Central memory CD8-positive, alpha-beta T cell (primary cell): ENCODE results near the gene LRRC8D.
A peak's percentile ranks its signal among the peaks of the same experiment; 100 is the strongest.

Experiments used
- ATAC-seq: fragments of 150-1000 bp; cut with Tn5 transposase; replicated peaks from 2 replicates; pipeline ENCODE4 v1.10.0; 2022; ENCODE audit warnings: mild to moderate bottlenecking, moderate FRiP score, moderate number of reproducible peaks; ENCODE audit not compliant: poor library complexity, severe bottlenecking; ENCODE audit errors: extremely low read depth
- DNase-seq, 2 donors: peaks; one replicate each; pipeline ENCODE4 v3.0.0; 2021; ENCODE audit warnings: low spot score in 2 of 2
- H3K27ac Mint-ChIP-seq: one replicate; pipeline ENCODE4 v1.8.0; 2022; ENCODE audit warnings: low read depth, mild to moderate bottlenecking, moderate library complexity, mixed read lengths
- H3K27me3 Mint-ChIP-seq: one replicate; pipeline ENCODE4 v1.8.0; 2022; ENCODE audit warnings: mixed read lengths
- H3K36me3 Mint-ChIP-seq: one replicate; pipeline ENCODE4 v1.8.0; 2022; ENCODE audit warnings: mild to moderate bottlenecking, moderate library complexity, mixed read lengths; ENCODE audit not compliant: insufficient read depth
- H3K4me1 Mint-ChIP-seq: one replicate; pipeline ENCODE4 v1.8.0; 2022; ENCODE audit warnings: mixed read lengths
- H3K4me3 Mint-ChIP-seq: one replicate; pipeline ENCODE4 v1.8.0; 2022; ENCODE audit warnings: mild to moderate bottlenecking, moderate library complexity, mixed read lengths
- H3K9me3 Mint-ChIP-seq: one replicate; pipeline ENCODE4 v1.8.0; 2022; ENCODE audit warnings: mixed read lengths

The LRRC8D gene

DNA sequence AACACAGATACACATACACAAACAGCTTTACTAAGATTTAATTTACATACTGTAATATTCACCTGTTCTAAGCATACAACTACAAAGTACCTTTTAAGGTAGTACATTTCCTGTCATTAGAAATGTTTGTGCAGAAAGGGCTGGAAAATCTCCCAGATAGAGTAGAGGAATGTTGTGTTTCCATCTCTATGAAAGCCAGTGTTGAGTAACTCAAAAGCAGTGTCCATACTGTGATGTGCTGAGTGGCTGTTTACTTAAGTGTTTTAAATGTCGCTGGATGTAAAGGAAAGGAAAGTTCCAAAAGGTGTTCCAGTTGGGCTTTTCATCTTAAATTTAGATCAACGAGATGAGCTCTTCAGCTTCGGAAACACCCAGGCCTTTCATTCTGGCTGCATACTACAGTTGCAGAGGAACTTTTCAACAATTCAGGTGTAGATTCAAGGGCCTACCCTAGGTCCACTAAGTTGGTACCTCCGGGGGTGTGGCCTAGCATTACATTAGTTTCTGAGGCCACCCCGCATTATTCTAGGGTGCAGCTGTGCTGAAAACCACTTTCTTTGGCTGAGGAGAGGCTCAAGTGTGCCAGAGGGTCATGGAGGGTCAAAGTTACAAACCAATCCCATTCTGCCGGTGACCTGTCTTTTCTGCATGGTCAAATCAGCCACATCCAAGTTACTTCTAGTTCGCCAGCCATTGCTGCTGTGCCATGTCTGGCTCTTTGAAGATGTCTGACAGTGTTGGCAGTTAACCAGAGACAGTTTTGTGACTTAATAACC is 78.1 kb downstream of the LRRC8D start:
- Mint-ChIP-seq H3K27ac (no peak overlapping the region), H3K4me1 (peaks cover 27% of the 10 kb centered on the region), H3K9me3 (no peaks in the 10 kb centered on the region), H3K27me3 (no peaks in the 10 kb centered on the region), H3K36me3 (peaks cover 6% of the 10 kb centered on the region), H3K4me3 (no peak overlapping the region)
- DNase-seq (no peak), ATAC-seq (no peak)

DNA sequence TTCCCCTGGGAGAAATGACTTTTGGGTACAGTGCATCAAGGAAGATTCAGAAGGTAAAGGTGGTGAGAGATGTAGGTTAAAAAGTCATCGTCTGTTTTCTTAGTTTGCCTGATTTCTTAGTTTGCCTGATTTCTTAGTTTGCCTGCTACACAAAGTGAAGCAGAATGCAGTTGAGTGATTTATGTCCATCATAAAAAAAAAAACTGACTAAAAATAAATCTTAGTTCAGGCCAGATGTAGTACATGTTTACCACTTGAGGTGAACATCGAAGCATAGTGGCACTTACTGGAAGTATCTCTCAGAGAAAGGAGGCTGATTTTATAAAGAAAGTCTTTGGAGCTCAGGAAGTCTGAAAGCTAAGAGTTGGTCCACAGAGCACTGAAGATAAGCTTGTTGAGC is 79.5 kb downstream of the LRRC8D start:
- H3K36me3 Mint-ChIP-seq = peaks cover 10% of the 10 kb centered on the region
- no peaks in the 10 kb centered on the region for H3K9me3 Mint-ChIP-seq
- peaks cover 27% of the 10 kb centered on the region for H3K4me1 Mint-ChIP-seq
- H3K27me3 Mint-ChIP-seq = no peaks in the 10 kb centered on the region
- no peak overlapping the region for H3K4me3 Mint-ChIP-seq
- H3K27ac Mint-ChIP-seq = peak overlapping the region; percentile 3
- DNase-seq (no peak), ATAC-seq (no peak)

DNA sequence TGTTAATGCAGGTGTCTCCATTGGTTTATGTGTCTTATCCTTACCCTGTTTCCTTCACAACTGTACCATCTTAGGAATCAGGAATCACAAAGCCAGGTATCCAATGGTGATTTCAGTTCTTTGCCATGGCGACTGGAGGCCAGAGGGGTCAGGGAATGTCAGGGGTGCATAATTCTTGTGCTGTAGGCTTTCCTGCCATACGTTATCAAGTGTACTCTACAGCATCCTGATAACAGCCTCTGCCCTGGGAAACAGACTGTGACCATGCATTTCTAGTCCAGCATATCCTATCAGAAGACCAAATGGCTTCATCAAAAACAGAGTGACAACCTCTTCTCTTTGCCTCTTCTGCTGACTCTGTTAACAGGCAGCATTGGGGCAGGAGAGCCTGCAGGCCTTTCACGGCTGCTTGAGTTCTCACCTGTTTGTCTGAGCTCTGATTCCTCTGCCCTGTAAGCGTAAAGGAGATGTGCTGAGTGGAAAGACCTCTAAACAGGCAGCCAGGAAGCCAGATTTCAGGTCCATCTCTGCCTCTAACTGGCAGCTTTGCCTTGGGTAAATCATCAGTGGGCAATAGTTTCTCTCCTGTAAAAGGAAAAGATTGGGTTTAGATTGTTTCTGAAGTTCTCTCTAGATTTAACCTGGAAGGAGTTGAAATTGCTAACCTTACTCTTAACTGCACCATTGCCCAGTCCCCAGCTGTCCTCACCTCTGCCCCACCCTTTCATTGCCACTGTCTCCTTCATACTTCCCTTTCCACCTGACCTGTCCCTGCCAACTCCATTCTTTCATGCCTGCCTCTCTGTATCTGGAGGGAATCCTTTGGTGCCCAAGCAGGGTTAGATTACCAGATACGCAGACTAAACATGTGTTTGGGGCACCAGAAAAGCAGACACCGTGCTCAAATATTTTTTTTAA is 80.2 kb downstream of the LRRC8D start:
- Mint-ChIP-seq H3K27me3 (no peaks in the 10 kb centered on the region), H3K4me3 (no peak overlapping the region), H3K36me3 (peaks cover 10% of the 10 kb centered on the region), H3K27ac (no peak overlapping the region), H3K9me3 (no peaks in the 10 kb centered on the region), H3K4me1 (peaks cover 23% of the 10 kb centered on the region)
- no peak for DNase-seq
- ATAC-seq = no peak

DNA sequence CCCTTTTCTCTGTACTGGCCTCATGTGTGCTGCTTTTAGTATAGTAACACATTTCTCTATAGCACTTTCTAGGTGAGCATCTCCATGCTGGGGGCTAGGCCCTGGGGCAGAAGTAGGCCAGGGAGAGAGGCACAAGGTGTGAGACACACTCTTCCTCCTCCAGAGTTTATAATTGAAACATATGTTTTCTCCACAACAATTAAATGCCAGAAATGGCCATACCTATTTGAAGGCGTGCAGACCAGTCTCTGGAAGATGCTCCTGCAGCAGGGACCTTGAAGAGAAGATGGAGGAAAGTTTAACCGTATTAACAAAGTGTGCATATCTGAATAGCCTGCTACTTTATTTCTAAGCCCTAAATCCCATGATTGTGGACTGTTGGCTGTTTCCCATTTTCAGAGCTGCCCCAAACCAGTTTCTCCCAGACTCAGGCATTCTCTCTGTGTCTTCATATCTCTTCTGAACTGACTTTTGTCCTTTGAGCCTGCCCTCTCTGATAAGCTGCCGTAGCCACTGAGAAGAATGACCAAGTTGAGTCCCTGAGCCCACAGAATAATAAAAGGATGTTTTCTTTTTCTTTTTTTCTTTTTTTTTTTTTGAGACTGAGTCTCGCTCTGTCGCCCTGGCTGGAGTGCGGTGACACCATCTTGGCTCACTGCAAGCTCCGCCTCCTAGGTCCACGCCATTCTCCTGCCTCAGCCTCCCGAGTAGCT is 81.3 kb downstream of the LRRC8D start:
- ATAC-seq (no peak), DNase-seq (no peak)
- H3K27ac Mint-ChIP-seq = no peak overlapping the region
- peaks cover 8% of the 10 kb centered on the region for H3K36me3 Mint-ChIP-seq
- no peaks in the 10 kb centered on the region for H3K27me3 Mint-ChIP-seq
- peaks cover 15% of the 10 kb centered on the region for H3K4me1 Mint-ChIP-seq
- H3K4me3 Mint-ChIP-seq = no peak overlapping the region
- H3K9me3 Mint-ChIP-seq = no peaks in the 10 kb centered on the region

DNA sequence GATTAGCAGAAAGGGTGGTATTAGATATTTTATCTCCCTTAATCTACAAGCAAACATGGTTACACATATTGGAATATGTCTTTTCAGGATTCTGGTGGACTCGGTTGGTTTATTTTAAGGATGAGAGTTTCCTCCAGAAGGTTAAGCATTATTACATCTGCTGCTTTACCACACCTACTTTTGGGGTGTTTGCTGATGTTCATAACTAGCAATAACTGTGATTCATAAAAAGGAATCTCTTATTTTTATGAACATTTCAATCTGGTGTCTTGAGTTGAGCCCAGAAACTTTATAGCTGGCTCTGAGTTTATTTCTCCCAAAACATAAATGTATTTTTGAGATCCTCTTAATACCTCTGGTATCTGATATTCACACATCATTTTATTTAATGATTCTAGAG is 82.7 kb downstream of the LRRC8D start:
- Mint-ChIP-seq H3K27me3 (no peaks in the 10 kb centered on the region), H3K36me3 (peaks cover 8% of the 10 kb centered on the region), H3K4me1 (peaks cover 23% of the 10 kb centered on the region), H3K27ac (peak overlapping the region; percentile 32), H3K4me3 (no peak overlapping the region), H3K9me3 (no peaks in the 10 kb centered on the region)
- ATAC-seq (no peak), DNase-seq (no peak)

DNA sequence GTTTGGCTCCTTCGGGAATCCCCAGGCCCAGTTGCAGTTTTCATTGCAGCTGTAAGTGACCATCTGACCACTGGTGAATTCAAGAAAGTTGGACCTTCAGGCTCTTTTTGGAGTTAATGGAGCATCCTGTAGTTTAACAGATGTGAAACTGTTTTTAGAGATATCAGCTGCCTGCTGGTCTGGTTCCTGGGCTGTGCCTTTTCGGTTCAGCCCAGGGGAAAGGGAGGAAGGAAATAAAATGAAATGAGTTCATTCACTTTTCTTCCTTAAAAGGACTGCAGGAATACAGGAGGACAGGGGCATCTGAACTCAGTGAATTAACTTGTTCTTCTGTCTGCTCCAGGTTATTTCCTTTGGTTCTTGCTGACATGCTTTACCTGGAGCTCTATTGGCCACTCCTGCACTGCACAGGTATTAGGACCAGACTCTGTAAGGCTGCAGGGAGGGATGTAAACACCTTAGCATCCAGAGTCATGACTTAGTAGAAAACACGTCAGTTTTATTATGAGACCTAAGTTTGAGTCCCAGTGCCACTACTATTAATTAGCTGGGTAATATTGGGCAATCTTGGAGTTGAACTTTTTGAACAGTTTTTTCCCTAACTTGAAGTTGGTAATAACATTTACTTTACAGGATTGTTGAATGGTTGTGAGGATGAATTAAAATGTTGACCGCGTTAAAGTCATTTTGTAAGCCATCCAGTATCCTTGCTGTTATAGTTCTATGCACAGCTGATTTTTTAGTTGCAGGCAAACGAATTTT is 83.6 kb downstream of the LRRC8D start:
- no peaks in the 10 kb centered on the region for H3K27me3 Mint-ChIP-seq
- H3K4me1 Mint-ChIP-seq = peaks cover 30% of the 10 kb centered on the region
- no peaks in the 10 kb centered on the region for H3K9me3 Mint-ChIP-seq
- H3K4me3 Mint-ChIP-seq = no peak overlapping the region
- no peak for DNase-seq
- peaks cover 8% of the 10 kb centered on the region for H3K36me3 Mint-ChIP-seq
- H3K27ac Mint-ChIP-seq = no peak overlapping the region
- ATAC-seq = no peak

DNA sequence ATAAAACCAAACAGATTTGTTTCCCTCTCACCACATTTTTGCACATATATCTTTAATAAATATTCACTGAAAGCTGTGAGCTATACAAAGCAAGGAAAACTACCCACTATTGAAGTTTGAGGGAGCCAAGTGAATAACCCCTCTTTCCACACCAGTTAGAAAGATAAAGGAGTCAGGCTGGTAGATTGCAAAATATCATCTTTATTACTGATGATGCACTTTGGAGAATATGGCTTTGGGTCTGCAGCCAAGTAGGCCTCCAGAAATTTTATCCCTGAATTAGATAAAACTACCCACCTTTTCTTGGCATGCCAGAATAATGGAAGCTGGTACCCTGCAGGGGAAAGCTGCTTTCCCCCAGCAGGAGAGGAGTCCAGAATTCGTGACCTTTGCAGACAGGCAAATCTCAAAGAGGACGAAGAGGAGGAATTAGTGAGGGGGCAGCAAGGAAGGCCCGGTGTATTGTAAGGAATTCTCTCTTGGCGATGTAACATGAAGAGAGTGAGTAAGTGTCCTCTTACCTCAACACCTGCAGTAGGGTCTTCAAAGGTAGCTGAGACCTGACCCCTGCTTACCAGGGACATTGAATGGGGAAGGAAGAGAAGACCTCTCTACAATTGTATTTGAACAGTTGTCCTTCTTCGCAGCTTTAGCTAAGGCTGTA is 84.7 kb downstream of the LRRC8D start:
- Mint-ChIP-seq H3K4me3 (no peak overlapping the region), H3K27ac (no peak overlapping the region), H3K4me1 (peaks cover 24% of the 10 kb centered on the region), H3K27me3 (no peaks in the 10 kb centered on the region), H3K36me3 (peaks cover 6% of the 10 kb centered on the region), H3K9me3 (no peaks in the 10 kb centered on the region)
- no peak for DNase-seq
- ATAC-seq = no peak

DNA sequence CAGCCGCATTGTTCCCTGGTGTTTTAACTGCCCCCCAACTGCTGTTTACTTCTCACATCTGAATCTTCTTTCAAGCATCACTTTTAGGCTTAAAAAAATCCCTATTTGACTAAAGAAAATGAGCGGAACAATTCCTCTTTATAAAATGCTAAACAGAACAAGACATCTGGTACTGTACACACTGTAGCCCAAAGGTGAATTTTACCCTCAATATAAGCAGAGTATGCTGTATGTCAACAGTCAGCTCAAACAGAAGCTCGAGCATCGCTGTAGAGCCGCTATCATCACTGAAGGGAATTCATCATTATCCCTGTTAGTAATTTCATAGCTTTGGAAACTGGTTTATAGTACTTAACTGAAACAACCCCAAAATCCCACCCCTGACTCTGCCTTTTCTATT is 85.3 kb downstream of the LRRC8D start:
- H3K9me3 Mint-ChIP-seq = no peaks in the 10 kb centered on the region
- peaks cover 6% of the 10 kb centered on the region for H3K36me3 Mint-ChIP-seq
- DNase-seq (no peak), ATAC-seq (no peak)
- no peaks in the 10 kb centered on the region for H3K27me3 Mint-ChIP-seq
- no peak overlapping the region for H3K27ac Mint-ChIP-seq
- H3K4me3 Mint-ChIP-seq = no peak overlapping the region
- peaks cover 26% of the 10 kb centered on the region for H3K4me1 Mint-ChIP-seq

DNA sequence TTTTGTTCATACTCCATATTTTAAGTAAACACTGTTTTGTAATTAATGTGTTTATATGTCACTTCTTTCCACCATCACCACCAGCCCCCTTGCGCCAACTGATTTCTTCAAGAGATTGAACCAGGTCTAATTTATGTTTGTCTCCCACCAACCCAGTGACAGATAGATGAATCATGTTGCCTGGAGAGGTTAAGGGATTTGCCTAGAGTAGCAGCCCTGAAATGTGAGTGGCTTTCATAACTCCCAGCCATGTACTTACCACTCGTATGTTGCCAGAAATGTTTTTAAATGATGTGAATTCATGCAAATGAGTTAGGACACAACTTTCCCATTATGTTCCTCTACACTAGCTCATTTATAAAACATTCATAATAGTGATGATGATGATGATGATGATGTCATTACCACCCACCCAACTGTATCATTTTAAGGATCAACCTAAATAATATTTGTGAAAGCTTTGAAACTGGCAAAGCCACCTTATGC is 86.9 kb downstream of the LRRC8D start:
- H3K27me3 Mint-ChIP-seq = no peaks in the 10 kb centered on the region
- no peak for DNase-seq
- no peak for ATAC-seq
- H3K9me3 Mint-ChIP-seq = no peaks in the 10 kb centered on the region
- peaks cover 33% of the 10 kb centered on the region for H3K4me1 Mint-ChIP-seq
- no peak overlapping the region for H3K27ac Mint-ChIP-seq
- peaks cover 6% of the 10 kb centered on the region for H3K36me3 Mint-ChIP-seq
- no peak overlapping the region for H3K4me3 Mint-ChIP-seq

DNA sequence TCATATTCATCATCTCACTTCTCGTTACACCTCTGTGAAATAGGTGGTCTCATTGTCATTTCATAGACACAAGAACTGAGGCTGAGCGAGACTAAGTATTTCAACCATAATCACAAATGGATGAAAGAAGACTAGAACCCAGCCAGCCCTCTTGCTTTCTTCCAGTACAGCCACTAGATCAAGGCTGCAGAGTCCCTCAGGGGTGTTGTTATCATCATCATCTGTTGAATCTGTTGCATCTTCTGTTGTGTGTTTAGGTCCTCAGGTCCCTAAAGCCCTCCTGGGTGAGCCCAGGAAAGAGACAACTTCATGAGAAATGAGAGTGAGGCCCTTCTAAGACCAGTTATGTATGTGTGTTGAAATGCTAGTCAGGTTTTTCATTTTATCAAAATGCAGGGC is 87.4 kb downstream of the LRRC8D start:
- no peaks in the 10 kb centered on the region for H3K9me3 Mint-ChIP-seq
- DNase-seq (no peak), ATAC-seq (no peak)
- H3K4me1 Mint-ChIP-seq = peaks cover 38% of the 10 kb centered on the region
- H3K27ac Mint-ChIP-seq = no peak overlapping the region
- H3K4me3 Mint-ChIP-seq = no peak overlapping the region
- peaks cover 5% of the 10 kb centered on the region for H3K36me3 Mint-ChIP-seq
- no peaks in the 10 kb centered on the region for H3K27me3 Mint-ChIP-seq

DNA sequence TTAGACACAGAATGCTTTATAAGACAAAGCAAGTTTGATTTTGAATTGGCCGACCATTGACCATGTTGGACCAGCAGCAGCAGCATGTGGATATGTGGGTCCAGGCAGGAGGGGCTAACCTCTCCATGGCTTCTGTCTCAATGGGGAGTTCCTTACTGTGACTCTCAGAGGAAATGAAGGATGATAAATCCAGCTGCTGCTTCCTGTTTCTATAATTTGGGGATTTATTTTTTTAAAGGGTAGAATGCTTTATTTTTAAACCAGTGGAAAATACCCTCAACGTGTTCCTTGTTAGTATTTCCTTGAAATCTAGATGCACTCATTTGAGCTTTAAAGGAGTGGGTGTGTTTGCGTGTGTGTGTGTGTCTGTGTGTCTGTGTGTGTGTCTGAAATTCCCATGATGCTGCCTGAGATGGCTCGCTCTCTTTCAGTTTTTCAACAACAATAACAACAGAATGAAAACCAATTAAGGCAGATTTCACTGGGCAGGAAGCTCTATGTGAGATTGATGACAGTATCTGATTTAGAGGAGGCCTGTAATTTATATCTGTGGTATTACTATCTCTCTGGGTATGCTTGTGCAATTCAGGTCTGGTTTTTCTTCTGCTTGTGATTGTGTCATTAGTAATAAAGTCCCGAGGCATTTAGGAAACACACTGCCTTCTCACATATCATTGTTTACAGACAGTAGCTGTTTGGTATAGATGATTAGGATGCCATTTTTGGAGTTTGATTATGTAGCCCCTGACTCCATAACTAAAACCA is 88.0 kb downstream of the LRRC8D start:
- Mint-ChIP-seq H3K4me1 (peaks cover 42% of the 10 kb centered on the region), H3K4me3 (no peak overlapping the region), H3K36me3 (peaks cover 5% of the 10 kb centered on the region), H3K27me3 (no peaks in the 10 kb centered on the region), H3K27ac (no peak overlapping the region), H3K9me3 (no peaks in the 10 kb centered on the region)
- DNase-seq (no peak), ATAC-seq (no peak)
